ENCODE results near the gene EYA3.

GRCh38 chr1:27940870-27941560 is 147.4 kb downstream of the EYA3 start:
- TF ChIP-seq ZFP30 (CRISPR knock-in tag; IDR thresholded peaks at IDR 0.05) = no peak
- no peak for TF ChIP-seq ESRRG (CRISPR knock-in tag; IDR thresholded peaks at IDR 0.05)
- TF ChIP-seq PATZ1 (CRISPR knock-in tag; IDR thresholded peaks at IDR 0.05; ENCODE audit: borderline replicate concordance) = no peak
- no peak for TF ChIP-seq ZC3H10 (CRISPR knock-in tag; IDR thresholded peaks at IDR 0.05)
- TF ChIP-seq CREB5 (CRISPR knock-in tag; IDR thresholded peaks at IDR 0.05; ENCODE audit: low read depth) = no peak
- TF ChIP-seq BACH2 (CRISPR knock-in tag; IDR thresholded peaks at IDR 0.05; ENCODE audit: borderline replicate concordance) = no peak
- no peak for TF ChIP-seq ZNF8 (CRISPR knock-in tag; IDR thresholded peaks at IDR 0.05)
- no peak for TF ChIP-seq ARNTL (CRISPR knock-in tag; IDR thresholded peaks at IDR 0.05; ENCODE audit: borderline replicate concordance, low read depth)
- no peak for TF ChIP-seq POU6F1 (CRISPR knock-in tag; IDR thresholded peaks at IDR 0.05; ENCODE audit: borderline replicate concordance, low read depth)
- TF ChIP-seq ZNF70 (CRISPR knock-in tag; IDR thresholded peaks at IDR 0.05) = no peak
- no peak for TF ChIP-seq RARB (CRISPR knock-in tag; IDR thresholded peaks at IDR 0.05)

All from SK-N-SH treated with all-trans-retinoic acid at 6 μM for 48 hours (cell line).